WERI-Rb-1 (cell line): ENCODE data around the gene PTPN9.

Source experiments
- DNase-seq: peaks from one replicate; pipeline ENCODE4 v3.0.0-alpha.2; 2020
- H3K27ac ChIP-seq: fragments of 250-450 bp; sonication (Bioruptor Pico); 2 replicates; pipeline ENCODE4 v1.5.1; 2020; ENCODE audit warnings: mild to moderate bottlenecking, moderate library complexity
- H3K27me3 ChIP-seq: fragments of 250-450 bp; sonication (Bioruptor Pico); 2 replicates; pipeline ENCODE4 v1.5.1; 2021; ENCODE audit warnings: mild to moderate bottlenecking, low read depth, moderate library complexity; ENCODE audit not compliant: insufficient read depth, severe bottlenecking
- H3K36me3 ChIP-seq: fragments of 250-450 bp; sonication (Bioruptor Pico); 2 replicates; pipeline ENCODE4 v1.5.1; 2020; ENCODE audit warnings: mild to moderate bottlenecking, moderate library complexity
- H3K4me3 ChIP-seq: 2 replicates; pipeline ENCODE4 v1.5.1; 2011; ENCODE audit warnings: low read depth, mild to moderate bottlenecking, control low read depth, low read length
- H3K9me3 ChIP-seq: fragments of 250-450 bp; sonication (Bioruptor Pico); 2 replicates; pipeline ENCODE4 v1.5.1; 2021; ENCODE audit warnings: mild to moderate bottlenecking, moderate library complexity; ENCODE audit not compliant: severe bottlenecking
- TF ChIP-seq, protein P1 (sequence below): IDR thresholded peaks from 2 replicates; pipeline ENCODE4 v1.5.1; 2011; ENCODE audit warnings: low read depth, mild to moderate bottlenecking, control low read depth, inconsistent platforms, low read length

The PTPN9 gene

DNA sequence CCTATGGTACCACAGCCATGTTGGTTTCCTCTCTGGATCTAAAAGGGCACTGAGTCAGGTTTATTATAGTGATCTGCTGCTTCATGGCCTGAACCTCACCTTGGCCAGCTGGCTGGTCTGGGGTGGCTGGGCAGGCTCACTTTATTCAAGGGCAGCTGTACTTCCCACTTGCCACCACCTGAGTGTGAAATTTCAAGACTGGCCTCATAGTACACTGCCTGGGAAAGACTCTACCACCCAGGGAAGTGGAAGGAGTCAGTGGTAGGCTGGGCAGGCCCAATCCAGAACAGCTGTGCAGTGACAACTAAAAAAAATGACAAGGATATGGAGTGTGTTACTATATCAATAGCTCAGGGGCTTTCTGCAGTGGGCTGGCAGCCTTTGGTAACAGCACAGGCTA is 37.7 kb upstream of the PTPN9 start:
- H3K9me3 ChIP-seq: no peaks in the 10 kb centered on the region
- no peak overlapping the region for H3K4me3 ChIP-seq
- TF ChIP-seq, protein P1, sequence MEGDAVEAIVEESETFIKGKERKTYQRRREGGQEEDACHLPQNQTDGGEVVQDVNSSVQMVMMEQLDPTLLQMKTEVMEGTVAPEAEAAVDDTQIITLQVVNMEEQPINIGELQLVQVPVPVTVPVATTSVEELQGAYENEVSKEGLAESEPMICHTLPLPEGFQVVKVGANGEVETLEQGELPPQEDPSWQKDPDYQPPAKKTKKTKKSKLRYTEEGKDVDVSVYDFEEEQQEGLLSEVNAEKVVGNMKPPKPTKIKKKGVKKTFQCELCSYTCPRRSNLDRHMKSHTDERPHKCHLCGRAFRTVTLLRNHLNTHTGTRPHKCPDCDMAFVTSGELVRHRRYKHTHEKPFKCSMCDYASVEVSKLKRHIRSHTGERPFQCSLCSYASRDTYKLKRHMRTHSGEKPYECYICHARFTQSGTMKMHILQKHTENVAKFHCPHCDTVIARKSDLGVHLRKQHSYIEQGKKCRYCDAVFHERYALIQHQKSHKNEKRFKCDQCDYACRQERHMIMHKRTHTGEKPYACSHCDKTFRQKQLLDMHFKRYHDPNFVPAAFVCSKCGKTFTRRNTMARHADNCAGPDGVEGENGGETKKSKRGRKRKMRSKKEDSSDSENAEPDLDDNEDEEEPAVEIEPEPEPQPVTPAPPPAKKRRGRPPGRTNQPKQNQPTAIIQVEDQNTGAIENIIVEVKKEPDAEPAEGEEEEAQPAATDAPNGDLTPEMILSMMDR: no peak
- H3K36me3 ChIP-seq: peaks cover 62% of the 10 kb centered on the region
- H3K27ac ChIP-seq: no peak overlapping the region
- no peak for DNase-seq
- no peaks in the 10 kb centered on the region for H3K27me3 ChIP-seq

DNA sequence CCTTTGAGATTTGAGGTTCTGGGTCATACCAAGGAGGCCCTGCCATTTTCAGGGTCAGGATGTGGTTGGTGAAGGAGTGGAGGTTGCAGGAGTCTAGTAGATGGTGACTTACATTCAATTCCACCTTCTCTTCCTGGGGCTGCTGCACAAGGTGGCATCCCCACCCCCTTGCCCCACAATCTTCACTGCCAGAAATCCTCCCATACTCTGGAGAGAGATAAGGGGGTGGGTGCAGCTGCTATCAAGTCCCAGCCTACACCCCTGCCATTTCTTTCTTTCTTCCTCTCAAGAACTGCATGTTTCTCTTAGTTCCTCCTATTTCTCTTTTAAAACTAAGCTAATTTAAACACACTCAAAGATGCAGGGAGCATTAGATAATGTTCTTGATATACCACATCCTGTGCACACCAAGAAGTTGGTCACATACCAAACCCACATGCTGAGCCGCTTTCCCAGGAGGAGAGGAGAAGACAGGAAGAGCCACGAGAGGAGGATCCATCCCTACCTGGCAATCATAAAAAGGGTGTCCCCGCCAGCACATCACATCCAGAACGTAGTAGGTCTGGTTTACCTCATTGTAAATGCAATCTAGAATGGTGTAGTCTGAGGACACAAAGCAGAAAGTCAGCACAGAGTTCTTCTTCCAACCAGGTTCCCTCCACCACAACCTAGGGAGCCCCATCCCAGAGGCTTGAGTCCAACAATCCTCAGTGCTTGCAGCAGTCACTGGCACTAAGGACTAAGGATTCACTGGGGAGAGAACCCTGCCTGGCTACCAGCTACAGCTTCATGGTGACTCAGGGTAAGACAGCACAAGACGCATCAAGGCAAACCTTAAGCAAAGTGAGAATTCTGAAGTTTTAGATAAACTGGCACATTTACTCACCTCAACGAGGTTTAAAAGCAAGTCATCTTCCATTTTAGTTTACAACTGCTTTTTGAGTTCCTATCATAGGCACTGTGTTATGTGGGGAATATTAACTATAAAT is 27.9 kb upstream of the PTPN9 start:
- TF ChIP-seq, protein P1: no peak
- Histone ChIP-seq H3K36me3 (peaks cover 60% of the 10 kb centered on the region), H3K4me3 (no peak overlapping the region), H3K27me3 (no peaks in the 10 kb centered on the region), H3K27ac (no peak overlapping the region), H3K9me3 (no peaks in the 10 kb centered on the region)
- DNase-seq: no peak

DNA sequence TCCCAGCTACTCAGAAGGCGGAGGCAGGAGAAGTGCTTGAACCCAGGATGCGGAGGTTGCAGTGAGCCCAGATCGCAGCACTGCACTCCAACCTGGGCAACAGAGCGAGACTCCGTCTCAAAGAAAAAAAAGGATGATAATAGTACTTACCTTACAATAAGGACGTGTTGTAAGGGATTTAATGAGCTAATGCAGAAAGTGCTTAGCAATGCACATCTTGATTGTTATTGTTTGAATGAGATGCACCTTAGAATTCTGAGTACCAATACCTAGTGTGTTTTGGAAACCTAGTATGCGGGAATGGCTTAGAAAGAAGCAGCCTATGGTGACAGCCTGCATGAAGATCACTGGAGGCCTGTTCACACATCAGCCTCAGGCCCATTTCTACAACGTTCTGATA is 26.9 kb upstream of the PTPN9 start:
- Histone ChIP-seq H3K27ac (no peak overlapping the region), H3K36me3 (peaks cover 60% of the 10 kb centered on the region), H3K9me3 (no peaks in the 10 kb centered on the region), H3K27me3 (no peaks in the 10 kb centered on the region), H3K4me3 (no peak overlapping the region)
- TF ChIP-seq, protein P1: no peak
- DNase-seq: no peak

- no peak overlapping the region for H3K27ac ChIP-seq
- H3K4me3 ChIP-seq: no peak overlapping the region
- no peaks in the 10 kb centered on the region for H3K27me3 ChIP-seq
- TF ChIP-seq, protein P1: no peak
- no peak for DNase-seq
- peaks cover 58% of the 10 kb centered on the region for H3K36me3 ChIP-seq
- H3K9me3 ChIP-seq: no peaks in the 10 kb centered on the region
Observed at GRCh38 chr15:75599401-75599800, 20.3 kb upstream of the PTPN9 start.

- peaks cover 60% of the 10 kb centered on the region for H3K36me3 ChIP-seq
- no peaks in the 10 kb centered on the region for H3K9me3 ChIP-seq
Observed at GRCh38 chr15:75598361-75598760, 19.2 kb upstream of the PTPN9 start.

More at GRCh38 chr15:75598361-75598760, 19.2 kb upstream of the PTPN9 start:
- DNase-seq: no peak
- no peaks in the 10 kb centered on the region for H3K27me3 ChIP-seq
- H3K27ac ChIP-seq: no peak overlapping the region
- H3K4me3 ChIP-seq: no peak overlapping the region
- TF ChIP-seq, protein P1: no peak
